Eye (tissue), 1 donor: ENCODE measurements around the gene LZTFL1.

ENCODE experiments used
- DNase-seq: peaks from one replicate; pipeline ENCODE4 v3.0.0-alpha.2; 2015

LZTFL1 gene

DNA sequence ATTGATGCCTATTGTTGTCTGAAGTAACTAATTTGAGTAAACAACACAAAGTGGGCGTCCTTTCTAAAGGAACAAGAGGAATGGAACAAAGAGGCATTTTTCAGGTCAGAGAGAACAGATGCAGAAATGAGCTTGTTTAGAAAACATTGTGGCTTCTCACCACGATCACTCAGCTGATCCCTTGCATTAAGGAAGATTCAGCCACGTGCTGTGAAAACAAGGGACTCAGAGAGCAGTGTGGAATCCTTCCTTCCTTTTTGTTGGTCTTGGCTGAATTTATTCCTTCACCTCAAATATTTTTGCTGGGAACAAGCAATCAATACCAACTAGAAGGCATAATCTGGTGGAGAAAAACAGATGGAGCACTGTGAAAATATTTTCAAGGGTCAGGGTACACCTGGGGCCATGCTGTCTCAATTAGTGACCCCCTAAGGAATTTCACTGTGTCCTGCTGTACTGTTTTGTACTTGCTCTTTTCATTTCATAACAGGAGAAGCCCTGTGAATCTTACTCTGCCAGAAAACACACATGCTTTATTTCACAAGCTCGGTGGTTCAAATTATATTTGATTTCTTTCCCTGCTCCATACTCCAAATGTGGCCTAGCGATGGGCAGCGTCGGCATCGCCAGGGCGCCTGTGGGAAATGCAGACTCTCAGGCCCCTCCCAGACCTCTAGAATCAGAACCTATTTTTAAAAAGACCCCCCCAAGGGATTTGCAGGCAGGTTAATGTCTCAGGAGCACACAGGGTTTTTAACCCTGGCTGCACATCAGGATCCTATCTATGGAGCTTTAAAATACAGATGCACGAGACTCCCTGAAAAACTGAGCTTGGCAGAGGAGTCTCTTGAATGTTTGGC is 34.0 kb downstream of the LZTFL1 start:
- DNase-seq = peak; percentile 55

DNA sequence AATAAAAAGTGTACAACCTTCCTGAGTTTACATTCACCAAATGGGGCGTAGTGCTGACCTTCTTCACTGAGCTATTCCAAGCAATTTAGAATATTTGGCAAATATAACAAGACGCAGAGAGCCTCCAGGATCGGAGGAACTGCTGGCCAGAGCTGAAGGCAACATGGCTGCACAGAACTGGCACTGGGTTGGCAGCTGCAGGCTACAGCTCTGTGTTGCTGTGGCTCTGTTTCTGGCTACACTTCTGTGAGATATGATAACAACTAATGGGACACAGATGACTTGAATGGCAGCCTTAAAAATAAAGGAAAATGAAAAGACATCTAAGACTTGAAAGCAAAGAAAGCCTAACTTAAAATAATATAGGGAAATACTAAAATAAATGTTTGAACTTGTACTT is 34.8 kb downstream of the LZTFL1 start:
- no peak for DNase-seq

DNA sequence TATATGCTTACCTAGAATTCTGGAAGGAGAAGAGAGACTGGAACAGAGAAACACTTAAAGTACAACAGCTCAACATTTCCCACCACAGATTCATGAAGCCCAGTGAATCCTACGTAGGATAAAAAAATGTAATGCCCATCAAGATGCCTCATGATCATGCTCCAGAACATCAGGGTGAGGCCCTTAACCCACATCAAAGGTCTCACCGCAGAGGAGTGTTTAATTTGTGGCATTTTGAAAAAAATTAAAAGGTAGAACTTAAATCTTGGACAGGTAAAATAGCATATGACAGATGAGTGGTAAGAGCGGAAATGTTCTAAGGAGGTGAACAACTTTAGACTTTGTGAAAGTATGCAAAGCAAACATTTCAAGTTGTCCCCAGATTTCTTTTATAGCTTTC is 35.8 kb downstream of the LZTFL1 start:
- no peak for DNase-seq

DNA sequence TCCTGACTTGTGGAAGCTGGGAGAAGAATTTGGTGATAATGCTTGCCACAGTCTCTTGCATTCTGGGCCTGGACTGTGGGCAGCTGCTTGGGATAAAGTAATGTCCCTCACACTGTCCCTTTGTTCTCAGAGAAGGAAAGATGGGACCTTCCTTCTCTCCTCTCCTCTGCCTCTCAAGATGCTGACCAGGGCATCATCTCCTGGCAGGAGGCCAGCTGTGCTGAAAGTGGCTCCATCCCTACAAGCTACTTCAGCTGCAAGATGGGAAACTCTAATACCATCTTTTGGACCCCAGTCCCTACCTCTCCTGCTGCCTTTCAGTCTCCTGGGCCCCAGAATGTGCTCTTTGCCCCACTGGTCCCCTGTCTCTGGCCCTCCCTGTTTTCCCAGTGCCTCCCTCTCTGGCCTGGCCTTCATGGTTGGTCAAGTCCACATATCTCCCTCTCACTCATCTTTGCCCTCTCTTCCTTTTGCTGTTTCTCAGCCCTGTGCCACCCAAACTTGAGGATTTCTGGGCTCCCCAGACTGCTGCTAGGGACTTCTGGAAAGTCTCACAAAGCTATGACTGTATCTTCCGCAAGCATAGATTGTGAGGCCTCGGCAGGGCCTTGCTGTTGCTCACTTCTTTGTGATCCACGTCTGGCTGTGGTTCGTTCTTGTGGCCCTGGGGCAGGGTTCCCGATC is 38.5 kb downstream of the LZTFL1 start:
- no peak for DNase-seq

DNA sequence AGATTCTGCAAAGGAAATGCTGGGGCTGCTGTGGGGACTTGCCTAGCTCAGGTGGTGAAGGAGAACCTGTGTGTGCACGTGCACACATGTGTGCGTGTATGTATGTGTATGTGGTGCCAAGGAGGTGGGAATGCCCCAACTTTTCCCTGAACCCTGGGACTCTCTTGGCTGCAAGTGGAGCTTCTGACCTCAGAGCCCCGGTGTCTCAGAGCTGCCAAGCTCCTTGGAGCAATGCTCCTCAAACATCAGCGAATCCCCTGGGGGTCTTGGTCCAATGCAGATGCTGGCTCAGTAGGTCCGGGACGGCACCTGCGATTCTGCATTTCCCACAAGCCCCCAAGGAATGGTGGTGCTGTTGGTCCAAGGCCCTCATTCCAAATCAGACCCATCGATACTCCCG is 39.8 kb downstream of the LZTFL1 start:
- no peak for DNase-seq

DNA sequence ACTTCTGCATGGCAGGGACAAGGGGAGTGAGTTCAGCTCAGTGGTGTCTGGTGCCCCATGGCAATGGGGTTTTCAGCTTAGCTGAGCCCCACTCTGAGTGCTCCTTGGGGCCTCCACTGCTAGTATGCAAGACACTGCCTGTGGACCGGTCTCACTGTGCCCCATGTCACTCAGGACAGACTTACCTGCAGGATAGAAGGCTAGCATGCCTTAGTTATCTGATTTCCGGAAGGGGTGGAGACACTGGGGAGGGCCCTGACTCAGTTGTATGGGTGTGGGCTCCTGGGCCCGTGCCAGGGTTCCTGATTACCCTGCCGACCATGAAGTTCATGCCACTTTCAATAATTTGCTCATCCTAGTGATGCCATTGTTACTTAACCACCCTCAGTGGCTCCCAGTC is 41.3 kb downstream of the LZTFL1 start:
- DNase-seq = no peak

DNA sequence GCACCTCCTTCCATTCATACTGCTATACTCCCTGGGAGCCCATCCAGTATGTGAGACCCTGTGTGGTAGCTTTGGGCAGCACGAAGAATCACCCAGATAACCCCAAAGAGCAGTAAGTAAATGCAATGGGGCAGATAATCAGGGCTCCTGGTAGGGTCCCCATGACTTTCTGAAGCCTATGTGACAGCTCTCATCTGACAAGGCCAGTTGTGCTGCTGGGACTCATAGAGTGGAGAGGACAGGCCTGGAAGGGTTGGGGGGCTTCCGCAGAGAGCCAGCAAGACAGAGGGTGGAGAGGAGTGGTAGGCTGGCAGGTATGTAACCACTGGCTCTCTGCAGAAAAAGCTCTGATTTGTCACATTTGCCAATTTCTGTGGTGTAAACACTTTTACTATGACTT is 42.3 kb downstream of the LZTFL1 start:
- DNase-seq = no peak

DNA sequence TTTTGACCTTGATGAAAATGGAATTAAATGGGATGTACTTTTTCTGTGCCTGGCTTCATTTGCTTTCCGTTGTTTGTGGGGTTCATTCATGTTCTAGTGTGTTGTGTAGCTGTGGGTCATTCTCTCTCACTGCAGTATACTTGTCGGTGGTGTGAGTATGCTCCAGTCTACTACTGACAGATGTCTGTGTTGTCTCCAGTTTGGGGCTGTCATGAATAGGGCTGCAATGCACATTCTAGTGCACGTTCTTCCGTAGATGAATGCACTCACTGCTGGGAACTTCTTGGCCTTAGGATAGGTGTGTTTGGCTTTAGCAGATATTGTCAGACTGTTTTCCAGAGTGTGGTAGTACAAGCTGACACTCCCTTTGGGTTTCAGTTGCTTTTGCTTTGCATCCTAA is 43.9 kb downstream of the LZTFL1 start:
- no peak for DNase-seq

DNA sequence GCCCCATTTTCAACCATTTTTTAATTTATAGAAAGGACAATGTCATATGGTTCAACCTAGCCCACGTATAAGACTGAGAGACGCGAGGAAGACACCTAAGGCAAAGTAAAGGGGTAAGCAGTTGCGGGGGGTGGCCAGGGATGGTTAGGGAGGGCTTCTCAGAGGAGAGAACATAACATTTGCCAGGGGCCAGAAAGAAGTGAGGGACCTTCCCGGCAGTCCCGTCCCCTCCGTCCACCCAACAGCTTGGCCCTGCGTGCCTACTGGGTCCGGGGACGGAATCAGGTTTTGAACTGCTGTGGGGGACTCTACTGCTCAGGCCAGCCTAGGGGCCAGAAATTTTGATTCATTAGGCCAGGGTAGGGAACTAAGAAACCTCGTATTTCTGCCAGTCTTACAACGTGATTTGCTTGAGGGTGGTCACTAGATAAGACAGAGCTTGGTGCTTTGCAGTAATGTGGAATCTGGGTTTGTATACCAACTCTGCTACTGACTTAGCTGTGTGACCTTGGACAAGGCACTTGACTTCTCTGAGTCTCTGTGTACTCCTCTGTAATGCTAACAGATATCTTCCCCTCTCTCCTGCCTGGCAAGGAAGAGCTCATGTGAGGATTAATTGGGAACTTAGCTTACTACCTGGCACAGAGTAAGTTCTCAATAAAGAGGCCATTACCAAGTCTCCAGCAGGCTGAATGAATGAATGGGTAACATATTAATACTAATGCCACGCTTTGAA is 44.8 kb downstream of the LZTFL1 start:
- no peak for DNase-seq

DNA sequence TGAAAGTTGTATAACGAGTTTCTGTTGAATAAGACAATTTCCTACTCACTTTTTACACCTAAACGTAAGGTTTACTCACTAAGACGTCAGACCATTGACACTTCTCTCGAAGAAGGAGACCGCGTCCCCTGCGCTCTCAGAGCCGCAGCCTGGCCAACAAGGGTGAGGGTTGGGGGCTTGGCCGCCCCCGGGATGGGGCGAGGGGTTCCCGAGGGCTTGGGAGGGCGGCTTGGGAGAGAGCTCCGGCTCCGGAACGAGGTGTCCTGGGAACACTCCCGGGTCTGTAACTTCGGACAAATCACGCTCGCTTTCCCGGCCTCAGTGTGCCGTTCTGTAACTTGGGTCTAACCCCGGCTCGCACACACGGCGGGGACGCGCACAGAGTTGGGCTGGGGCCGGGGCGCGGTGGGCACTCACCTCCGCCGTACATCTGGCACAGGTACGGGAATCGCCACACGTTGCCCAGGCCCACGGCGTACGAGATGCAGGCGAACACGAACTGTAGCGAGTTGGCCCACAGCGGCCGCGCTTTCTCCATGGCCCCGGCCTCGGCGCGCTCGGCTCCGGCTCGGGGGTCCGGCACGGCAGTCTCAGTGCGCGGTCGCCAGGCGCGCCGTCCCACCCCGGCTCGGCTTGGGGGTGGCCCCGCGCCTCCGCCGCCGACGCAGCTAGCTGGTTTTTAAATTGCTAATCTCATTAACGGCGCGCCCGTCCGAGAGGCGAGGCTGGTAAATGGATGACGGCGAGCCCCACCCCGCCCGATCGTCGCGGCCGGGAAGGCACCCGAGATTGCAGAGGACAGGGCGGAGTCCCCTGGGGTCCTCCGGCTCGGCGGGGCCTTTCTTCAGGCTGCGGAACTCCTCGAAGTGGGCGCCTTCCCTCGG is 45.8 kb downstream of the LZTFL1 start, which contains the start of gene SLC6A20:
SLC6A20 (minus strand) TSS at position 655 of the 884 bp plus-strand sequence; CDS start at position 538, 117 bp downstream.
- peak; percentile 61 for DNase-seq

DNA sequence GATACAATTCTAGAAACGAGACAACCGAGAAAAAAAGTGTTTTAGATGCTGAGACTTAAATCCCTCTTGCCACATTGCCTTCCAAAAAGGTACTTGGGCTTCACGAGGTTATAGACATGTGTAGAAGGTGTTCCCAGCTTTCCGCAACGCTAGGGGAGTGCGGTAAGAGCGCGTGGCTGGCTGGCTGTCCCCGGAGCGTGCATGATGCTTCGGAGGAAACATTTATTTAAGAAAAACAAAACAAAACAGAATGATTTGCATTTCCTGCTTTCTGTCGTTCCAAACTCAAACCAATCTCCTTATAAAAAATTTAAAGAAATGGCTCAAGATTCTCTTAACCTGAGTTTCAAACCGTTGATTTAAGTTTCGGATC is 46.4 kb downstream of the LZTFL1 start:
- no peak for DNase-seq

DNA sequence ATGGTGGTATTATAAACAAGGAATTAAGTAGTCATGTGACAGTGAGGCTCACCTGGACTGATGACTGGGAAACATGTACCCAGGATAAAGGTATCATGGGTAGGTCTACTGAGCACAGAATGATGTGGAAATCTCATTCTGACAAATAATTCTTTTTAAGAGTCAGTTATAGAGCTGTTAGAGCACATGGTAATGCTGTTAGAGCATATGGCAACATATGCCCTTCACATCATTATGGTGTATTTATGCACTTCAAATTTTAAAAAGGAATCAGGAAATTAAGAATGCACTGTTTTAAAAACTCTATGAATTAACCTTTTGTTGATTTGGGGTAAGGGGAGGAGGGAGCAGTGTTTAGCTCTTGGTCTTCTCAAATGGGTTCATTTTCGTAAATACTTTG is 47.3 kb downstream of the LZTFL1 start:
- no peak for DNase-seq

DNA sequence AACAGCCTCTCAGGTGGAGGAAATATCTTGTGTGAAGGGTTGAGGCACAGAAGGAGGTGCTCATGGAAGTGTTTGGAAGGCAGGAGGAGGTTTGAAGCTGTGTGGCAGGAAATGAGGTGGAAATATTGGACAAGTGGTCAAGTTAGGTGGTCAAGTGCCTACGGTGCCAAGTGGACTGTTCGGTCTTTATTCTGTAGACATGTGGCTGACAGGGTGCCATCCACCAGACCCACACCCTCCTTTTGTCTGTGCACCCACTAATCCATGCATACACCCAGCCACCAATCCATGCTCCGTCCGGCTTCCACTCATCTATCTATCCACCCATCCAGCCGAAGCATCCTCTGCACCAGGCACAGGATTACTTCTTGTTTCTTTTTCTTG is 47.8 kb downstream of the LZTFL1 start:
- no peak for DNase-seq

DNA sequence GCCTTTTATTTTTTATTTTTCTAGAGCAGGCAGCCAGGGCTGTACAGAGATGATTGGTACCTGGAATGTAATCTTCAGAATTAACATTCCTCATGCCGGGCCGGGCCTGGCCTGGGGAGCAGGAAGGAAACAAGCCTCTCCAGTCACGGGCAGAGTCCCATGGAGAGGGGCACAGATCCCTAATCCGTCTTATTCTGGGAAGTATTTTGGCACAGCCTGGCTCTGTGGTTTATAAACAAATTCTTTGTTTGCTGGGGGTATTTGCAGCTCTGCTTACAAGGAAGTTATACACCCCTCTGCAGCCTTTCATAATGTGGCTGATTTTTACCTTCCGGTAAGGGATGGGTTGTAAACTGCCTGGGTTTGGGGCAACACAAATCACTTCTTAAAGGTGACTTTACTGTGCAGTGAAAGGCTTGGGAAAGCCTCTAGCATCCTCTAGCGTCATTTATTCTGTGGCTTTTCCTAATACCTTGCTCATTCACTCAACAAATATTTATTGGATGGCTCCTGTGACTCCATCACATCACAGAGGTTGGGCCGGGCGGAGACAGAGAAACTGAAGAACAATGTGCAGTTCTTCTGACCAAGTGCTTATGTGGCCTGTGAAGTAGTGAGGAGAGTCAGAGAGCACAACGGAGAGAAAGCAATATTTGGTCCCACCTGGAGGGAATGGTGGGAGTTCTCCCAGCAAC is 48.3 kb downstream of the LZTFL1 start:
- DNase-seq = peak; percentile 24

DNA sequence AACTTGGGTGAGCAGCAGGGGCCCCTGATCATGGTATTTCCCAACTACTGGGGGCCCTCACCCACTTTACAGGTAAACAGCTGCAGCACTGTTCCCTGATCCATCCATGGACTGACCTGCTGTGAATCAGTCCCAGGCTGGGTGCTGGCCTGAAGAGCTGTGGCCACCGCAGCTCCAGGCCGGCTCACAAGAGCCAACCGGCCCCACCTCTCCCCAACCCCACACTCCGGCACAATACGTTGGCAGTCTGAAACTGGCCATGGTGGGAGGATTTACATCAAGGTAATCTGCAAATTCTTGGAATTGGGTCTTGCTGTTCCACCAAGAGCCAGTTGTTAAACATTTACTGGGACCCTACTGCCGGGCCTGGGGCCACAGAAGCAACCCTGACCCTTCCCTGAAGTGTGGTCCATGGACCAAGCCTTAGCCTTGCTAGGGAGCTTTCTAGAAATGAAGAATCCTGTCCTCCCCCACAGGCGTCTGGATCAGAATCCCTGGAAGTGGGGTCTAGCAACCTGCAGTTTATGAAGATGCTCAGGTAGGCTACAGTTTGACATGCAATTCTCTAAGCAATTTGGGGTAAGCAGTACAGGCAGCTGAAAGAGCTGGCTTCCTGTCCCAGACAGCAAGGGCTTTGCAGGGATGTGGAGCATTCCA is 49.3 kb downstream of the LZTFL1 start:
- no peak for DNase-seq

DNA sequence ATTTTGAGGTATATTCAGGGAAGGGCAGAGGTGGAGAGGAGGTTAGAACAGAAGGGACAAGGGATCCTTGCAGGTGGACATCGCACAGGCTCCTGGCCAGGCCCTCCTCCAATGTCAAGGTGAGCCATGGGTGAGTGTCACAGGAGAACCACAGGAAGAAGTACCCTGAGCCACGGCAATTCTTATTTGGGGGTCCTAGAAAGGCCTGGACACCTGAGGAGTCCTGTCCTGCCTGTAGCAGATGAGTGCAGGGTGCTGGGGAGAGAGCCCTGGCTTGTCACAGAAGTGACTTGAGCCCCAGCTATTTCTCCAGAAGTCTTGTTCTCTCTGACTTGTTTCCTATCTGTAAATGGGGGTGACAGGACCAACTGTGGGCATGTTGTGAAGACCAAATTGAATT is 49.9 kb downstream of the LZTFL1 start:
- no peak for DNase-seq

DNA sequence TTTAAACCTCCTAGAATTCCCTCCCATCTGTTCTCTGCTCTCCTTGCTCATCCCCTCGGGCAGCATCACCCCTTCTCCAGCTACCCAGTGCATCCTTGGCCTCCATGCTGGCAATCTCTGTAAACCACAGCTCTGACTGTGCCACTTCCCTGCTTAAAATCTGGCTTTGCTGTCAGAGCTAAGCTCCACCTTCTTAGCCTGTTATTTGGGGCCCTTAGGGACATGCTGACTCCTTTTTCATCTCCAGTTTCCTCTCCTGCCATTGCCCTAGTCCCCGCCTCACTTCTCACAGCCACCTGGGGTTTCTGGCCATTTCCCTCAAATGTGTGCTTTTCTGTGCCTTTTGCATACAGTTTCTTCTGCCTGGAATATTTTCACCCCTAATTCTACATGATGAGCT is 51.3 kb downstream of the LZTFL1 start:
- DNase-seq = no peak

DNA sequence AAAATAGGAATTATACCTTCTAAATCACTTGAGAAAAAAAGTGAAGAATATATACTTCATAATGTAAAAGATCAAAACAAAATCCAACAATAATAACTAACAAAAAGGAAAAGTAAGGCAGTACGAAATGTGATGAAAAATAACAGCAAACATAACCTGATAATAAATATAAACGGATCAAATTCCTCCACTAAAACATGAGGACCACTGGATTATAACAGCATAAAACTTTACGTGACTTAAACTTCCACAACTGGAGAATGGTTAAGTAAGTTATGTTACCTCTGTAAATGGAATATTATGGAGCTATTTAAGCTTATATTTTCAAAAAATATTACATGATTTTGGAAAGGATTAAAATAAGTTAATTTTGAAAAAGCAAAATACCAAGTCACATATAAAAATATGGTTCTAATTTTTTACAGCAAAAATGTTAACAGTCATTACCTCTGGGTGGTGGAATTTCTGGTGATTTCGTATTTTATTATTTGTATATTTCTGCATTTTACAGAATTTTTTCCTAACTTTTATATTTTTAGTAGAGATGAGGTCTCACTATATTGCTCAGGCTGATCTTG is 52.6 kb downstream of the LZTFL1 start:
- no peak for DNase-seq

DNA sequence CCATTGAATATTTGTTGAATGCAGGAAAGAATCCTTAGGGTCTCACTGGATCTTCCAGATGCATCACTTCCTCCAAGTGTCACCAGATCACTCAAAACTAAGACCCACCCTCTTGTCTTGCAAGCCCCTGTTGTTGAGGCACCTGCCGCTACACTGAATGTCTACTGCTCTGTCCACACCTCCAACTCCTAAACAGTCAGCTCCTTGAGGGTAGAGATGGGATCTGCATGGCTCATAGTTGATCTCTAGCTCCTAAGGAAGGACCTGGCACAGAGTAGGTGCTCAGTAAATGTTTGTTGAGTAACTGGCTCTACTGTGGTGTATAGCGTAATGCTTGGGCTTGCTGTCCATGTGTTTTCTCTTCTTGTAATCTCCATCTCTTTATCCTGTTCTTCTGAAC is 54.4 kb downstream of the LZTFL1 start:
- no peak for DNase-seq

DNA sequence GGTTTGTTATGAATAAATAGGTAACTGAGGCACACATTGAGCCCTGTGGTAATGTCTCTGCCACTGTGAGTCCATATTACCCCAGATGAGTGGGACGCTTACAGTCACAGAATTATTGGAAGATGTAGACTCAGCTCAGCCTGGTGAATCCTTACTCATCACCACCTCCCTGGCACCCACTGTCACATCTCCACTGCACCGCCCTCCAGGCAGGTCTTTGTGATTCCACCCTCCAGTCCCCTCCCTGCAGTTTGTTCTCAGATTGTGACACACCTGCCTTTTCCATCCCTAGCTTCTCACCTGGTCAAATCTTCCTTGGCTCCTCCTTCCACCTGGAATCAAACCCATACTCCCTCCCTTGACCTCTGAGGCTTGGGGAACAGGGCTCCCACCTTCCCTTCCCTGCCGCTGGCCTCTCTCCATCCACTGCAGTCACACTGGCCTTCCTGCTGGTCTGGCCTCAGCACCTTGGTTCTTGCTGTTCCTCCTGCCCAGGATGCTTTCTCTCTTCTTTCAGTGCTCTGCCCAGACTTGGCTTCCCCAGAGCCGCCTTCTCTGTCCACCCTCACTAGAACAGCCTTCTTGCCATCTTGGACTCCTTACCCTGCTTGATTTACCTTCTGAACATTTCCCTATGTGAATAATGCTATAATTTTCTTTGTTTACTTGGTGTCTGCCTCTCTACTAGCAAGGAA is 55.0 kb downstream of the LZTFL1 start:
- no peak for DNase-seq
